H1 (cell line): Measurements from ENCODE around the gene TRMT44. TPM values are rescaled to one million over a fixed set of nuclear protein-coding genes. Genes with fewer than 3 reads are reported as not detected.
"Not testable (repeated sequence)": the region's sequence is repeated elsewhere in the genome, so short reads cannot be mapped to it uniquely, and the experiment has no call there.

Source experiments
- CTCF ChIA-PET: fragments of 300-600 bp; sonication (Branson Sonifier 250); formaldehyde crosslinking; loops from one replicate; lab custom pipeline; 2021; ENCODE audit not compliant: partially characterized antibody; lab: Charles Lee
- POLR2A ChIA-PET: fragments of 300-600 bp; sonication (Branson Sonifier 250); formaldehyde crosslinking; loops from one replicate; lab custom pipeline; 2021; ENCODE audit warnings: inconsistent platforms; ENCODE audit not compliant: partially characterized antibody; lab: Charles Lee
- DNase-seq, 2 experiments: peaks; one replicate each; pipeline versions ENCODE4 v3.0.0 to v3.0.0-alpha.2; 2010 to 2022; ENCODE audit warnings: low spot score in 2 of 2, low read depth in 1 of 2, mixed read lengths in 1 of 2
- FAIRE-seq: peaks from 2 replicates; lab custom pipeline; 2011; peaks lifted over from hg19 to GRCh38; lab: Jason Lieb, UNC
- H2AFZ ChIP-seq: 2 replicates; pipeline ENCODE4 v1.8.1; 2012; ENCODE audit warnings: low read length, inconsistent platforms
- H2AK5ac ChIP-seq: 2 replicates; pipeline ENCODE4 v1.6.1; 2013; ENCODE audit warnings: low read depth, low read length
- H2BK120ac ChIP-seq: replicated peaks from 2 replicates; pipeline ENCODE3; 2013; ENCODE audit warnings: low read depth, low read length, inconsistent platforms
- H2BK12ac ChIP-seq: 2 replicates; pipeline ENCODE4 v1.6.1; 2013; ENCODE audit warnings: low read depth, low read length
- H2BK15ac ChIP-seq: 2 replicates; pipeline ENCODE4 v1.6.1; 2013; ENCODE audit warnings: low read length
- H2BK20ac ChIP-seq: 2 replicates; pipeline ENCODE4 v1.6.1; 2013; ENCODE audit warnings: low read length
- H2BK5ac ChIP-seq: 2 replicates; pipeline ENCODE4 v1.6.1; 2013; ENCODE audit warnings: low read depth, low read length
- H3K14ac ChIP-seq: 2 replicates; pipeline ENCODE4 v1.6.1; 2013; ENCODE audit warnings: inconsistent platforms; ENCODE audit not compliant: insufficient read length
- H3K18ac ChIP-seq: 2 replicates; pipeline ENCODE4 v1.6.1; 2013; ENCODE audit warnings: low read length; ENCODE audit errors: extremely low read depth
- H3K23ac ChIP-seq: 2 replicates; pipeline ENCODE4 v1.6.1; 2013; ENCODE audit warnings: inconsistent platforms; ENCODE audit not compliant: insufficient read length
- H3K23me2 ChIP-seq: 2 replicates; pipeline ENCODE4 v1.6.1; 2013; ENCODE audit warnings: low read depth, low read length
- H3K27ac ChIP-seq: 2 replicates; pipeline ENCODE4 v1.6.1; 2011; ENCODE audit warnings: low read depth, low read length, inconsistent platforms
- H3K27me3 ChIP-seq, 4 experiments: replicated peaks in 1 of 4; 1 replicate in 1 of 4; 2 replicates in 3 of 4; pipeline versions ENCODE4 v1.6.1 to v1.8.1; 2011 to 2013; ENCODE audit warnings: low read length in 3 of 4, mild to moderate bottlenecking in 3 of 4, inconsistent platforms in 2 of 4, mixed read lengths in 2 of 4, moderate library complexity in 1 of 4; ENCODE audit not compliant: control insufficient read depth in 3 of 4, insufficient read depth in 3 of 4; ENCODE audit errors: extremely low read depth in 1 of 4
- H3K36me3 ChIP-seq, 4 experiments: 2 replicates each; pipeline versions ENCODE4 v1.6.1 to v1.8.1; 2011 to 2013; ENCODE audit warnings: mild to moderate bottlenecking in 4 of 4, low read length in 3 of 4, moderate library complexity in 2 of 4, control low read depth in 1 of 4, inconsistent platforms in 1 of 4; ENCODE audit not compliant: insufficient read depth in 4 of 4, control insufficient read depth in 2 of 4
- H3K4ac ChIP-seq: replicated peaks from 2 replicates; pipeline ENCODE3; 2013; ENCODE audit warnings: low read length, low read depth, mixed read lengths, inconsistent platforms; ENCODE audit not compliant: insufficient read length
- H3K4me1 ChIP-seq, 4 experiments: replicated peaks in 1 of 4; 1 replicate in 1 of 4; 2 replicates in 3 of 4; pipeline versions ENCODE4 v1.6.1 to v1.8.1; 2011 to 2013; ENCODE audit warnings: low read length in 3 of 4, inconsistent platforms in 2 of 4, mixed read lengths in 1 of 4; ENCODE audit not compliant: insufficient read depth in 4 of 4, control insufficient read depth in 3 of 4
- H3K4me2 ChIP-seq, 2 experiments: 2 replicates each; pipeline versions ENCODE4 v1.6.1 to v1.8.1; 2011 to 2013; ENCODE audit warnings: low read depth in 2 of 2, low read length in 2 of 2, control low read depth in 1 of 2, inconsistent platforms in 1 of 2, mild to moderate bottlenecking in 1 of 2; ENCODE audit not compliant: insufficient read depth in 1 of 2
- H3K4me3 ChIP-seq, 4 experiments: fragments of 200-600, 300-600 bp in 1 of 4; sonication (generic), shearing (Covaris generic), sonication (Bioruptor Twin) in 1 of 4; 2 replicates each; pipeline versions ENCODE4 v1.5.1 to v1.8.1; 2011 to 2016; ENCODE audit warnings: low read length in 4 of 4, low read depth in 3 of 4, control low read depth in 2 of 4, inconsistent platforms in 2 of 4, mild to moderate bottlenecking in 2 of 4, mixed read lengths in 1 of 4, moderate library complexity in 1 of 4; ENCODE audit not compliant: insufficient read depth in 2 of 4; ENCODE audit errors: extremely low read depth in 1 of 4
- H3K56ac ChIP-seq: replicated peaks from 2 replicates; pipeline ENCODE3; 2013; ENCODE audit warnings: low read depth, mild to moderate bottlenecking, mixed read lengths, low read length, inconsistent platforms; ENCODE audit not compliant: insufficient read length
- H3K79me1 ChIP-seq: 2 replicates; pipeline ENCODE4 v1.6.1; 2013; ENCODE audit warnings: low read depth, low read length, control low read depth
- H3K79me2 ChIP-seq, 2 experiments: 2 replicates each; pipeline versions ENCODE4 v1.6.1 to v1.8.1; 2012 to 2013; ENCODE audit warnings: low read length in 2 of 2, mild to moderate bottlenecking in 2 of 2, inconsistent platforms in 1 of 2; ENCODE audit not compliant: insufficient read depth in 2 of 2, control insufficient read depth in 1 of 2
- H3K9ac ChIP-seq, 4 experiments: replicated peaks in 1 of 4; 1 replicate in 1 of 4; 2 replicates in 3 of 4; pipeline versions ENCODE4 v1.6.1 to v1.8.1; 2011 to 2013; ENCODE audit warnings: low read depth in 3 of 4, low read length in 3 of 4, control low read depth in 2 of 4, mild to moderate bottlenecking in 2 of 4, moderate library complexity in 2 of 4, inconsistent platforms in 1 of 4; ENCODE audit errors: extremely low read depth in 1 of 4
- H3K9me3 ChIP-seq, 2 experiments: 2 replicates each; pipeline versions ENCODE4 v1.6.1 to v1.8.1; 2012 to 2013; ENCODE audit warnings: mild to moderate bottlenecking in 2 of 2, moderate library complexity in 2 of 2, control low read depth in 1 of 2, inconsistent platforms in 1 of 2, low read depth in 1 of 2, low read length in 1 of 2, mixed read lengths in 1 of 2; ENCODE audit not compliant: insufficient read depth in 2 of 2
- H4K20me1 ChIP-seq, 2 experiments: replicated peaks in 1 of 2; 2 replicates each; pipeline versions ENCODE3 to v1.8.1; 2011 to 2013; ENCODE audit warnings: inconsistent platforms in 2 of 2, low read length in 2 of 2, mild to moderate bottlenecking in 1 of 2; ENCODE audit not compliant: insufficient read depth in 2 of 2, control insufficient read depth in 1 of 2
- H4K5ac ChIP-seq: 2 replicates; pipeline ENCODE4 v1.6.1; 2013; ENCODE audit warnings: low read length, low read depth, mixed read lengths, inconsistent platforms; ENCODE audit not compliant: insufficient read length
- H4K8ac ChIP-seq: 2 replicates; pipeline ENCODE4 v1.8.0; 2013; ENCODE audit warnings: mild to moderate bottlenecking, moderate library complexity, low read length, inconsistent platforms; ENCODE audit not compliant: insufficient read depth; ENCODE audit errors: extremely low read depth
- H4K91ac ChIP-seq: replicated peaks from 2 replicates; pipeline ENCODE3; 2013; ENCODE audit warnings: low read length, mixed read lengths, inconsistent platforms; ENCODE audit not compliant: insufficient read length
- RAD21 ChIP-seq, 2 experiments: IDR thresholded peaks in 1 of 2; conservative IDR thresholded peaks in 1 of 2; 2 replicates each; pipeline ENCODE4 v1.6.1; 2011; ENCODE audit warnings: low read depth in 2 of 2, low read length in 2 of 2, improper control_type of control experiment in 1 of 2, inconsistent platforms in 1 of 2, mild to moderate bottlenecking in 1 of 2, moderate library complexity in 1 of 2
- WGBS, 2 experiments: shearing (Covaris generic) in 1 of 2; methylation state at CpG; one replicate each; pipeline versions ENCODE4 v1.1.6 to v1.1.7; 2013 to 2015; ENCODE audit warnings: low lambda C conversion rate in 2 of 2, mixed read lengths in 2 of 2, inconsistent platforms in 1 of 2, low coverage in 1 of 2, missing lambda C conversion rate in 1 of 2; ENCODE audit not compliant: insufficient replicate concordance in 2 of 2, insufficient coverage in 1 of 2, insufficient read length in 1 of 2; ENCODE audit errors: extremely low coverage in 1 of 2, missing lambda C conversion rate in 1 of 2; 5-methylcytosine and 5-hydroxymethylcytosine counted together
- polyA plus RNA-seq, 7 experiments: library from polyadenylated mRNA; depleted of rRNA in 3 of 7; stranded (reverse) in 5 of 7; unstranded in 2 of 7; fragments of >200 nt in 5 of 7; fragments of 200-250 nt in 2 of 7; gene quantifications; 1 replicate in 5 of 7; 2 replicates in 1 of 7; 4 replicates in 1 of 7; pipeline versions ENCODE4 v1.2.1 to v1.2.3, GENCODE V29; 2011 to 2013; ENCODE audit warnings: missing spikeins in 2 of 7, mixed read lengths in 2 of 7
- total RNA-seq: library from RNA; stranded (reverse); fragmentation: NEBNext Ultra II Directional; extraction: Animal tissue kit (Norgen Biotek cat#: 25700); gene quantifications from 2 replicates; pipeline ENCODE4 v1.2.1, GENCODE V29; 2021
- TF ChIP-seq, protein P1 (sequence below), 3 experiments: IDR thresholded peaks; 1 replicate in 2 of 3; 2 replicates in 1 of 3; pipeline versions ENCODE4 v1.5.1 to v1.6.1; 2011; ENCODE audit warnings: low read length in 3 of 3, mild to moderate bottlenecking in 3 of 3, inconsistent platforms in 2 of 3, low read depth in 1 of 3, moderate library complexity in 1 of 3; ENCODE audit not compliant: insufficient read depth in 1 of 3; ENCODE audit errors: control extremely low read depth in 1 of 3

TRMT44 gene
- total and polyA plus RNA-seq, 2 of the 8 experiments (the other 6 are each of a cell fraction or from before 2014, with no cell fraction given), result 8.6 to 23.9 TPM

DNA sequence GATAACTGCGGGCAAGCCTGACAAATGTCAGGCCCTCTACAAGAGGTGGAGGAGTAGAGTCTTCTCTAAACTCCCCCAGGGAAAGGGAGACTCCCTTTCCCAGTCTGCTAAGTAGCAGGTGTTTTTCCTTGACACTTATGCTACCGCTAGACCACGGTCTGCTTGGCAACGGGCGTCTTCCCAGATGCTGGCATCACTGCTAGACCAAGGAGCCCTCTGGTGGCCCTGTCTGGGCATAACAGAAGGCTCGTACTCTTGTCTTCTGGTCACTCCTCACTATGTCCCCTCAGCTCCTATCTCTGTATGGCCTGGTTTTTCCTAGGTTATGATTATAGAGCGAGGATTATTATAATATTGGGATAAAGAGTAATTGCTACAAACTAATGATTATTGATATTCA lies 33.7 kb upstream of the TRMT44 start:
- H3K4me3 ChIP-seq, H3K27me3 ChIP-seq, H4K20me1 ChIP-seq, H3K18ac ChIP-seq, H2AK5ac ChIP-seq, H2BK5ac ChIP-seq, H3K56ac ChIP-seq, H3K27ac ChIP-seq, H3K4ac ChIP-seq, H3K79me1 ChIP-seq, H2BK120ac ChIP-seq, H3K4me1 ChIP-seq, H2BK12ac ChIP-seq, H3K4me2 ChIP-seq, H4K8ac ChIP-seq, H2AFZ ChIP-seq, FAIRE-seq, H4K91ac ChIP-seq, H2BK15ac ChIP-seq, H3K23ac ChIP-seq, H3K9me3 ChIP-seq, H3K9ac ChIP-seq, H3K79me2 ChIP-seq, H3K36me3 ChIP-seq, H2BK20ac ChIP-seq, H3K14ac ChIP-seq, POLR2A ChIA-PET, H4K5ac ChIP-seq, H3K23me2 ChIP-seq: not testable (repeated sequence)
- TF ChIP-seq RAD21 (IDR thresholded peaks at IDR 0.05 in 1 of 2, conservative IDR thresholded peaks at IDR 0.05 in 1 of 2; ENCODE audit: low read depth in 2 of 2, low read length in 2 of 2), result peak; percentile 51 to 55
- TF ChIP-seq, protein P1, sequence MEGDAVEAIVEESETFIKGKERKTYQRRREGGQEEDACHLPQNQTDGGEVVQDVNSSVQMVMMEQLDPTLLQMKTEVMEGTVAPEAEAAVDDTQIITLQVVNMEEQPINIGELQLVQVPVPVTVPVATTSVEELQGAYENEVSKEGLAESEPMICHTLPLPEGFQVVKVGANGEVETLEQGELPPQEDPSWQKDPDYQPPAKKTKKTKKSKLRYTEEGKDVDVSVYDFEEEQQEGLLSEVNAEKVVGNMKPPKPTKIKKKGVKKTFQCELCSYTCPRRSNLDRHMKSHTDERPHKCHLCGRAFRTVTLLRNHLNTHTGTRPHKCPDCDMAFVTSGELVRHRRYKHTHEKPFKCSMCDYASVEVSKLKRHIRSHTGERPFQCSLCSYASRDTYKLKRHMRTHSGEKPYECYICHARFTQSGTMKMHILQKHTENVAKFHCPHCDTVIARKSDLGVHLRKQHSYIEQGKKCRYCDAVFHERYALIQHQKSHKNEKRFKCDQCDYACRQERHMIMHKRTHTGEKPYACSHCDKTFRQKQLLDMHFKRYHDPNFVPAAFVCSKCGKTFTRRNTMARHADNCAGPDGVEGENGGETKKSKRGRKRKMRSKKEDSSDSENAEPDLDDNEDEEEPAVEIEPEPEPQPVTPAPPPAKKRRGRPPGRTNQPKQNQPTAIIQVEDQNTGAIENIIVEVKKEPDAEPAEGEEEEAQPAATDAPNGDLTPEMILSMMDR (IDR thresholded peaks at IDR 0.05; ENCODE audit: control extremely low read depth in 1 of 3, insufficient read depth in 1 of 3, low read depth in 1 of 3, low read length in 3 of 3), result peak in 2 of 3 experiments; percentile 36 to 55; a peak in 2 of 4 replicates
- CTCF ChIA-PET, result interaction anchor here (0.9 to 6.5 kb wide), 18 partner anchors 8 to 286 kb away, joined by 3 to 74 read pairs (median 6); partner anchors contain the start of gene HTRA3
- WGBS, 2 experiments, result 88% methylated on average over 7 of the region's 7 CpGs; no CpG with 5 or more reads in 1 of the 2 experiments
- DNase-seq, result peak in 1 of 2 experiments; percentile 81
